Mammary epithelial cell (primary cell): Measurements from ENCODE around the gene HIP1.

ENCODE experiments used
- CTCF ChIP-seq, 2 donors: IDR thresholded peaks in 1 of 2; conservative IDR thresholded peaks in 1 of 2; 2 replicates each; pipeline ENCODE4 v1.5.1; 2011 to 2012; ENCODE audit warnings: inconsistent platforms in 2 of 2, low read length in 2 of 2, mild to moderate bottlenecking in 2 of 2, control low read depth in 1 of 2, low read depth in 1 of 2; ENCODE audit not compliant: insufficient read depth in 1 of 2; ENCODE audit errors: extremely low read depth in 1 of 2
- EZH2 ChIP-seq: IDR thresholded peaks from 2 replicates; pipeline ENCODE4 v1.6.1; 2012; ENCODE audit warnings: low read length, inconsistent platforms, borderline replicate concordance

DNA sequence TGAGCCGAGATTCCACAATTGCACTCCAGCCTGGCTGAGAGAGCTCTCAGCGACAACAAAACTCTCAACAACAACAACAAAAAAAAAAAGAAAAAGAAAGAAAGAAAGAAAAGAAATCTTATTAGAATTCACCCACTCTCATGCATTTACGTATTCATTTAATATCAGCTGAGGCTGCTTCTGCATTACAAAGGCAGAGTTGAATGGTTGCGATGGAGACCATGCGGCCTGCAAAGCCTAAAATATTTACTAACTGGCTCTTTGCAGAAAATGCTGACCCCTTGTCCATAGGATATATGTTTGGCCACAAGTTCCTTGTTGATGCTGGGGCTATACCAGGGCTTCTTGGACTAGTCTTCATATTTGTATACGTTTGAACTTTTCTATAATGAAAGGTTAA lies 137.2 kb downstream of the HIP1 start:
- TF ChIP-seq CTCF (conservative IDR thresholded peaks at IDR 0.05 in 1 of 2, IDR thresholded peaks at IDR 0.05 in 1 of 2; ENCODE audit: extremely low read depth in 1 of 2, insufficient read depth in 1 of 2, low read depth in 1 of 2, low read length in 2 of 2), result no peak
- no peak for TF ChIP-seq EZH2
